Trophoblast cell (in vitro differentiated cells and primary cell): ENCODE results near the gene NEU1.

ENCODE experiments used
- DNase-seq, 2 donors: peaks; one replicate each; pipeline ENCODE4 v3.0.0-alpha.2; 2016
- H2AFZ ChIP-seq: 2 replicates; pipeline ENCODE4 v1.6.1; 2013; ENCODE audit warnings: low read length, moderate library complexity, mild to moderate bottlenecking; ENCODE audit not compliant: insufficient read depth, poor library complexity
- H2AK5ac ChIP-seq: 2 replicates; pipeline ENCODE4 v1.6.1; 2013; ENCODE audit warnings: mild to moderate bottlenecking, low read length
- H2BK120ac ChIP-seq: 2 replicates; pipeline ENCODE4 v1.6.1; 2013; ENCODE audit warnings: low read length, mild to moderate bottlenecking, moderate library complexity; ENCODE audit not compliant: insufficient read depth, poor library complexity
- H2BK12ac ChIP-seq: 2 replicates; pipeline ENCODE4 v1.6.1; 2013; ENCODE audit warnings: mild to moderate bottlenecking, low read length, moderate library complexity
- H2BK5ac ChIP-seq: 2 replicates; pipeline ENCODE4 v1.6.1; 2013; ENCODE audit warnings: low read length, low read depth, moderate library complexity, mild to moderate bottlenecking; ENCODE audit not compliant: poor library complexity
- H3K14ac ChIP-seq: 2 replicates; pipeline ENCODE4 v1.6.1; 2013; ENCODE audit warnings: mild to moderate bottlenecking, low read length
- H3K18ac ChIP-seq: 2 replicates; pipeline ENCODE4 v1.6.1; 2013; ENCODE audit warnings: mild to moderate bottlenecking, low read length
- H3K23ac ChIP-seq: 2 replicates; pipeline ENCODE4 v1.6.1; 2013; ENCODE audit warnings: low read length
- H3K27ac ChIP-seq: 2 replicates; pipeline ENCODE4 v1.5.1; 2013; ENCODE audit warnings: low read depth, mild to moderate bottlenecking, inconsistent platforms, low read length, moderate library complexity
- H3K27me3 ChIP-seq: 2 replicates; pipeline ENCODE4 v1.6.1; 2013; ENCODE audit warnings: inconsistent platforms, mild to moderate bottlenecking, low read length, moderate library complexity; ENCODE audit not compliant: insufficient read depth
- H3K36me3 ChIP-seq, 2 experiments: 1 replicate in 1 of 2; 2 replicates in 1 of 2; pipeline ENCODE4 v1.6.1; 2013; ENCODE audit warnings: low read length in 2 of 2, mild to moderate bottlenecking in 2 of 2, moderate library complexity in 1 of 2; ENCODE audit not compliant: insufficient read depth in 2 of 2, control insufficient read depth in 1 of 2
- H3K4ac ChIP-seq: 2 replicates; pipeline ENCODE4 v1.6.1; 2013; ENCODE audit warnings: low read depth, mild to moderate bottlenecking, low read length, moderate library complexity
- H3K4me1 ChIP-seq, 2 experiments: 1 replicate in 1 of 2; 2 replicates in 1 of 2; pipeline ENCODE4 v1.6.1; 2013; ENCODE audit warnings: low read length in 2 of 2, mild to moderate bottlenecking in 2 of 2, moderate library complexity in 1 of 2; ENCODE audit not compliant: insufficient read depth in 2 of 2, control insufficient read depth in 1 of 2
- H3K4me2 ChIP-seq: 2 replicates; pipeline ENCODE4 v1.6.1; 2013; ENCODE audit warnings: inconsistent platforms, mild to moderate bottlenecking, low read length, moderate library complexity
- H3K4me3 ChIP-seq: 2 replicates; pipeline ENCODE4 v1.5.1; 2013; ENCODE audit warnings: mild to moderate bottlenecking, low read depth, low read length, inconsistent platforms
- H3K79me1 ChIP-seq: one replicate; pipeline ENCODE4 v1.6.1; 2013; ENCODE audit warnings: low read length
- H3K79me2 ChIP-seq: 2 replicates; pipeline ENCODE4 v1.6.1; 2013; ENCODE audit warnings: low read length, mild to moderate bottlenecking; ENCODE audit not compliant: control insufficient read depth, insufficient read depth, poor library complexity
- H3K9ac ChIP-seq: 2 replicates; pipeline ENCODE4 v1.6.1; 2013; ENCODE audit warnings: mild to moderate bottlenecking, low read length
- H3K9me3 ChIP-seq: 2 replicates; pipeline ENCODE4 v1.6.1; 2013; ENCODE audit warnings: low read depth, mild to moderate bottlenecking, control low read depth, inconsistent platforms, low read length; ENCODE audit not compliant: insufficient read depth
- H4K12ac ChIP-seq: 2 replicates; pipeline ENCODE4 v1.6.1; 2013; ENCODE audit warnings: low read depth, mild to moderate bottlenecking, low read length, moderate library complexity
- H4K8ac ChIP-seq: 2 replicates; pipeline ENCODE4 v1.6.1; 2013; ENCODE audit warnings: low read depth, mild to moderate bottlenecking, low read length, moderate library complexity
- H4K91ac ChIP-seq: one replicate; pipeline ENCODE4 v1.6.1; 2013; ENCODE audit warnings: low read depth, mild to moderate bottlenecking, low read length, moderate library complexity
- WGBS: extraction: QIAGEN DNeasy Blood & Tissue Kit; methylation state at CpG from one replicate; pipeline ENCODE4 v1.1.7; 2013; ENCODE audit warnings: missing lambda C conversion rate; ENCODE audit not compliant: insufficient read length, insufficient coverage; ENCODE audit errors: extremely low coverage; 5-methylcytosine and 5-hydroxymethylcytosine counted together

NEU1 gene

GRCh38 chr6:31880616-31881015, 18.0 kb upstream of the NEU1 start:
- peaks cover 3% of the 10 kb centered on the region for H3K9me3 ChIP-seq
- H3K27ac ChIP-seq: no peak overlapping the region
- H4K12ac ChIP-seq: no peak overlapping the region
- H2BK5ac ChIP-seq: no peak overlapping the region
- no peak overlapping the region for H3K23ac ChIP-seq
- no peaks in the 10 kb centered on the region for H3K79me2 ChIP-seq
- no peak overlapping the region for H2BK12ac ChIP-seq
- H3K4ac ChIP-seq: no peak overlapping the region
- H4K8ac ChIP-seq: no peak overlapping the region
- no peak for DNase-seq
- WGBS: no CpG with 5 or more reads among the region's 10 CpGs
- H3K4me3 ChIP-seq: no peak overlapping the region
- no peak overlapping the region for H2BK120ac ChIP-seq
- no peak overlapping the region for H3K9ac ChIP-seq
- H2AFZ ChIP-seq: no peak overlapping the region
- no peaks in the 10 kb centered on the region for H3K79me1 ChIP-seq
- H3K4me1 ChIP-seq: peaks cover 0 to 4% of the 10 kb centered on the region in 2 experiments
- no peak overlapping the region for H3K14ac ChIP-seq
- peaks cover 50 to 55% of the 10 kb centered on the region in 2 experiments for H3K36me3 ChIP-seq
- H3K4me2 ChIP-seq: no peak overlapping the region
- H2AK5ac ChIP-seq: no peak overlapping the region
- H3K18ac ChIP-seq: no peak overlapping the region
- no peak overlapping the region for H4K91ac ChIP-seq
- no peaks in the 10 kb centered on the region for H3K27me3 ChIP-seq

DNA sequence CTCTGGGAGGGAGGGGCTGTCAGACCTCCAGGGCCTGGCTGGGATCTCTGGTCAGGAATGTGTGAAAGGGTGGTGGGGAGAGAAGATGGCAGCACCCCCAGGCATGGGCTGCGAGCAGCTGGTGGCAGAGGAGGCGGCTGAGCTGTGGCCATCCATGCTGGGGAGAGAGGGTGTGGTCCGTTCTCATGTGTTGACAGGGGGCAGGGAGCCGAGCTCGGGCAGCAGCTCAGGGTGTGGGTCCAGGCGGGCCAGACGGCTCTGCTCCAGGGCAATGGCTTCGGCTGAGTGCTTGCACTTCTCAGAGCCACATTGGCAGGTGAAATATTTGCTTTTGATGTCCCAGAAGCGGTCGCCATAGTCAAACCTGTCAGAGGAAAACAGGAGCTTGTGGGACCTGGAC, 17.3 kb upstream of the NEU1 start:
- Histone ChIP-seq H2BK12ac (no peak overlapping the region), H3K4me3 (no peak overlapping the region), H3K79me1 (no peaks in the 10 kb centered on the region), H3K4me2 (no peak overlapping the region), H3K9me3 (peaks cover 3% of the 10 kb centered on the region), H3K36me3 (peaks cover 49 to 50% of the 10 kb centered on the region in 2 experiments), H4K8ac (no peak overlapping the region), H3K4ac (no peak overlapping the region), H2BK5ac (no peak overlapping the region), H3K14ac (no peak overlapping the region), H3K18ac (no peak overlapping the region), H3K27me3 (no peaks in the 10 kb centered on the region), H3K27ac (no peak overlapping the region), H2AK5ac (no peak overlapping the region), H2AFZ (no peak overlapping the region), H2BK120ac (no peak overlapping the region), H3K4me1 (peaks cover 0 to 4% of the 10 kb centered on the region in 2 experiments), H3K23ac (no peak overlapping the region), H3K79me2 (no peaks in the 10 kb centered on the region), H4K91ac (no peak overlapping the region), H4K12ac (no peak overlapping the region), H3K9ac (no peak overlapping the region)
- DNase-seq: no peak
- no CpG with 5 or more reads among the region's 10 CpGs for WGBS

DNA sequence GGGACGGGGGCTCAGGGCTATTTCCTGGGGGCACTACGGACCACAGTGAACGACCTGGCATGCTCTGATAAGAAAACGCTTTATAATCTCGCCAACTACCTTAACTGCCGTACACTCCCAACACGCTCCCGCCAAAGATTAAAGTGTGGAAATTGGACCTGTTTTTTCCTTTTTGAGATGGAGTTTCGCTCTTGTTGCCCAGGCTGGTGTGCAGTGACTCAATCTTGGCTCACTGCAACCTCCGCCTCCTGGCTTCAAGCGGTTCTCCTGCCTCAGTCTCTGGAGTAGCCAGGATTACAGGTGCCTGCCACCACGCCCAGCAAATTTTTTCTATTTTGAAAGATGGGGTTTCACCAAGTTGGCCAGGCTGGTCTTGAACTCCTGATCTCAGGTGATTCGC, 16.5 kb upstream of the NEU1 start:
- H2AK5ac ChIP-seq: no peak overlapping the region
- H3K9me3 ChIP-seq: no peaks in the 10 kb centered on the region
- H3K79me2 ChIP-seq: no peaks in the 10 kb centered on the region
- DNase-seq: no peak
- peaks cover 0 to 12% of the 10 kb centered on the region in 2 experiments for H3K4me1 ChIP-seq
- H4K8ac ChIP-seq: no peak overlapping the region
- no peak overlapping the region for H3K9ac ChIP-seq
- peaks cover 42% of the 10 kb centered on the region in 2 experiments for H3K36me3 ChIP-seq
- no peak overlapping the region for H2BK12ac ChIP-seq
- no peaks in the 10 kb centered on the region for H3K27me3 ChIP-seq
- no peak overlapping the region for H3K14ac ChIP-seq
- H3K18ac ChIP-seq: no peak overlapping the region
- no peak overlapping the region for H4K91ac ChIP-seq
- no peak overlapping the region for H4K12ac ChIP-seq
- H3K4me3 ChIP-seq: no peak overlapping the region
- H3K79me1 ChIP-seq: no peaks in the 10 kb centered on the region
- no peak overlapping the region for H3K4ac ChIP-seq
- no peak overlapping the region for H3K27ac ChIP-seq
- no peak overlapping the region for H2AFZ ChIP-seq
- H3K4me2 ChIP-seq: no peak overlapping the region
- no peak overlapping the region for H3K23ac ChIP-seq
- no CpG with 5 or more reads among the region's 13 CpGs for WGBS
- H2BK120ac ChIP-seq: no peak overlapping the region
- H2BK5ac ChIP-seq: no peak overlapping the region

DNA sequence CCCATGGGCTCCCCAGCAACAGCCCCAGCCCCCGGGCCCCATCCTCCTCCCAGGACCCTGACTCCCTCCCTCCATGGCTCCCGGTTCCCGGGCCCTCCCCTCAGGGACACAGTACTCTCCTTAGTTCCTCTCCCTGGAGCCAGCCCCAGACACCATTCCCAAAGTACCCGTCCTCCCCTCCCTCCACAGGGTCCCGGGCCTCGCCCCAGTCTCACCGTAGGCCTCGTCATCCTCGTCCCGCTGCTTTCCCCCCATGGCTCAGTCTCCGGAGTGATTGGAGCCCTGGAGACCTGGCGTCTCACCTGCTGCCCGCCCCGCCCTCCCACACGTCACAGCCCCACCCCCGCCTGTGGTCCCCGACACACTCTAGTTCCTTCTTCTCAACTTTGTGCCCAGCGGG, 16.1 kb upstream of the NEU1 start, which contains the start of gene SLC44A4:
SLC44A4 (minus strand) TSS at position 272 of the 400 bp plus-strand sequence; CDS start at position 255, 17 bp downstream.
- Histone ChIP-seq H3K4me3 (no peak within 1 kb of the TSS), H3K14ac (no peak within 1 kb of the TSS), H4K8ac (no peak within 1 kb of the TSS), H4K91ac (no peak within 1 kb of the TSS), H2BK5ac (no peak within 1 kb of the TSS), H2AK5ac (no peak within 1 kb of the TSS), H3K18ac (no peak within 1 kb of the TSS), H4K12ac (no peak within 1 kb of the TSS), H3K23ac (no peak within 1 kb of the TSS), H3K27me3 (no peaks in the 10 kb centered on the region), H3K4me1 (peaks cover 0 to 14% of the 10 kb centered on the region in 2 experiments), H3K9ac (no peak within 1 kb of the TSS), H3K27ac (no peak within 1 kb of the TSS), H2BK12ac (no peak within 1 kb of the TSS), H3K79me1 (no peaks in the 10 kb centered on the region), H3K4me2 (no peak within 1 kb of the TSS), H3K4ac (no peak within 1 kb of the TSS), H2AFZ (no peak within 1 kb of the TSS), H3K79me2 (no peaks in the 10 kb centered on the region), H2BK120ac (no peak within 1 kb of the TSS), H3K9me3 (no peaks in the 10 kb centered on the region), H3K36me3 (peaks cover 39% of the 10 kb centered on the region in 2 experiments)
- WGBS: no CpG with 5 or more reads among the region's 18 CpGs
- no peak for DNase-seq
